ENCODE data around the gene PGBD1. TPM values are rescaled to one million over a fixed set of nuclear protein-coding genes. Genes with fewer than 3 reads are reported as not detected.
A peak's percentile ranks its signal among the peaks of the same experiment; 100 is the strongest.

The PGBD1 gene
- total and polyA plus RNA-seq, 2 experiments from 2014 or later, result 7.5 to 10.5 TPM

GRCh38 chr6:28336284-28337120 lies 55.1 kb downstream of the PGBD1 start:
- no peak overlapping the region for H2AFZ ChIP-seq
- ATAC-seq, result peak; percentile 6
- peak overlapping the region; percentile 98 for H3K27ac ChIP-seq (ENCODE audit: low read depth)
- H3K9me3 Mint-ChIP-seq, result no peaks in the 10 kb centered on the region
- no peaks in the 10 kb centered on the region; the same call in 2 of the 3 replicates for H3K36me3 Mint-ChIP-seq (ENCODE audit: low read depth)
- H3K4me3 Mint-ChIP-seq, result no peak overlapping the region
- H3F3A ChIP-seq (replicated peaks; ENCODE audit: low read depth), result peaks cover 3% of the 10 kb centered on the region; the same call in 1 of the 2 replicates
- peaks cover 9% of the 10 kb centered on the region for H3K4me1 ChIP-seq (ENCODE audit: insufficient read depth)
- no peaks in the 10 kb centered on the region for H3K27me3 ChIP-seq (ENCODE audit: insufficient read depth)
- peak overlapping the region; percentile 83 for H3K4me2 ChIP-seq
- DNase-seq (ENCODE audit: low spot score), result no peak
- no peak overlapping the region for H3K27ac Mint-ChIP-seq
- peaks cover 9% of the 10 kb centered on the region for H3K4me1 Mint-ChIP-seq
- H3K36me3 ChIP-seq (ENCODE audit: insufficient read depth), result no peaks in the 10 kb centered on the region
- no peaks in the 10 kb centered on the region for H3K27me3 Mint-ChIP-seq (ENCODE audit: insufficient read depth, low read depth, poor library complexity)
- no peaks in the 10 kb centered on the region for H4K20me1 ChIP-seq (replicated peaks; ENCODE audit: insufficient read depth)
- peak overlapping the region; percentile 73 for H3K4me3 ChIP-seq
- H3K79me2 ChIP-seq (replicated peaks; ENCODE audit: insufficient read depth), result 0 out of 2 replicates have a peak, but pooled peaks cover 4% of the 10 kb centered on the region
- TF ChIP-seq ZNF331 (CRISPR knock-in tag; IDR thresholded peaks at IDR 0.05; ENCODE audit: low read depth) (0 out of 2 replicates have a peak, but pooled peaks have one; percentile 1), EZH2 (IDR thresholded peaks at IDR 0.05; ENCODE audit: low read depth, unreplicated experiment) (no peak)
- no peaks in the 10 kb centered on the region for H3K9me2 ChIP-seq (ENCODE audit: insufficient read depth)

GRCh38 chr6:28337121-28337520 lies 55.7 kb downstream of the PGBD1 start:
- H3K27me3 Mint-ChIP-seq (ENCODE audit: insufficient read depth, low read depth, poor library complexity), result no peaks in the 10 kb centered on the region
- Histone ChIP-seq H3K79me2 (replicated peaks; ENCODE audit: insufficient read depth) (0 out of 2 replicates have a peak, but pooled peaks cover 4% of the 10 kb centered on the region), H3K9me2 (ENCODE audit: insufficient read depth) (no peaks in the 10 kb centered on the region), H2AFZ (no peak overlapping the region), H3K4me3 (peak overlapping the region; percentile 73), H3K27me3 (ENCODE audit: insufficient read depth) (no peaks in the 10 kb centered on the region), H3K4me1 (ENCODE audit: insufficient read depth) (peaks cover 9% of the 10 kb centered on the region), H3K36me3 (ENCODE audit: insufficient read depth) (no peaks in the 10 kb centered on the region), H3K4me2 (peak overlapping the region; percentile 83), H3K27ac (ENCODE audit: low read depth) (no peak overlapping the region), H4K20me1 (replicated peaks; ENCODE audit: insufficient read depth) (no peaks in the 10 kb centered on the region), H3F3A (replicated peaks; ENCODE audit: low read depth) (peaks cover 3% of the 10 kb centered on the region; the same call in 1 of the 2 replicates)
- DNase-seq (ENCODE audit: low spot score), result no peak
- H3K4me1 Mint-ChIP-seq, result peaks cover 9% of the 10 kb centered on the region
- no peaks in the 10 kb centered on the region for H3K9me3 Mint-ChIP-seq
- ATAC-seq, result no peak
- no peak for TF ChIP-seq ZNF331 (CRISPR knock-in tag; IDR thresholded peaks at IDR 0.05; ENCODE audit: low read depth)
- no peak for TF ChIP-seq ZNF462 (CRISPR knock-in tag; IDR thresholded peaks at IDR 0.05)
- TF ChIP-seq JUNB (IDR thresholded peaks at IDR 0.05; ENCODE audit: unreplicated experiment), result no peak
- TF ChIP-seq POLR2AphosphoS5 (IDR thresholded peaks at IDR 0.05; ENCODE audit: low read depth), result no peak
- no peak for TF ChIP-seq ZNF114 (CRISPR knock-in tag; IDR thresholded peaks at IDR 0.05)
- no peak for TF ChIP-seq CTCF (conservative IDR thresholded peaks at IDR 0.05; ENCODE audit: low read depth in 2 of 2)
- H3K27ac Mint-ChIP-seq, result no peak overlapping the region
- no peaks in the 10 kb centered on the region; the same call in 2 of the 3 replicates for H3K36me3 Mint-ChIP-seq (ENCODE audit: low read depth)
- no peak overlapping the region for H3K4me3 Mint-ChIP-seq

Data from GM23338 (cell line).